Coronary artery (tissue), 2 donors: ENCODE measurements around the gene KLHL41.
A peak's percentile ranks its signal among the peaks of the same experiment; 100 is the strongest.

Source experiments
- DNase-seq: peaks from one replicate; pipeline ENCODE4 v3.0.0-alpha.2; 2017; ENCODE audit warnings: low spot score
- H3K27ac ChIP-seq, 2 donors: fragments of 200-600 bp; sonication (generic); one replicate each; pipeline ENCODE4 v1.5.1; 2016 to 2019
- H3K4me3 ChIP-seq: fragments of 200-600 bp; sonication (generic); 2 replicates; pipeline ENCODE4 v1.5.1; 2016; ENCODE audit warnings: mild to moderate bottlenecking, moderate library complexity
- CTCF ChIP-seq: fragments of 200-600 bp; sonication (generic); IDR thresholded peaks from one replicate; pipeline ENCODE4 v1.5.1; 2019; ENCODE audit warnings: antibody characterized with exemption

The KLHL41 gene

GRCh38 chr2:169480079-169480465, 29.4 kb upstream of the KLHL41 start:
- no peak for DNase-seq
- no peak for TF ChIP-seq CTCF
- H3K27ac ChIP-seq = peak overlapping the region in 1 of 2 donors; percentile 82
- H3K4me3 ChIP-seq = peak overlapping the region; percentile 81

- H3K4me3 ChIP-seq = no peak overlapping the region
- no peak for TF ChIP-seq CTCF
- no peak for DNase-seq
- no peak overlapping the region for H3K27ac ChIP-seq
Measured at GRCh38 chr2:169485650-169486138, 23.8 kb upstream of the KLHL41 start.

- H3K4me3 ChIP-seq = no peak overlapping the region
- no peak for DNase-seq
- H3K27ac ChIP-seq = no peak overlapping the region
- TF ChIP-seq CTCF = no peak
Measured at GRCh38 chr2:169486487-169486886, 23.0 kb upstream of the KLHL41 start.

DNA sequence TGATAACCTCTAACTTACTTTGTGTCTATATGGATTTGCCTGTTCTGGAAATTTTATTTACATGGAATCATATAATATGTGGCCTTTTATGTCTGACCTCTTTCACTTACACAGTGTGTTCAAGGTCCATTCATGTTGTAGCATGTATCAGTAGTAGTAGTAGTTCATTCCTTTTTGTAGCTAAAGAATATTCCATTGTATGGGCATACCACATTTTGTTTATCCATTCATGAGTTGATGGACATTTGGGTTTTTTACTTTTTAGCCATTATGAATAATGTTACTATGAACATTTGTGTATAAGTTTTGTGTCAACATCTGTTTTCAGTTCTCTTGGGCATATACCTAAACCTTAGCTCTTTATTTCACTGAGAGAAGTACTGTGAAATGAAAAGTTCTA, 18.7 kb upstream of the KLHL41 start:
- Histone ChIP-seq H3K4me3 (no peak overlapping the region), H3K27ac (no peak overlapping the region)
- TF ChIP-seq CTCF = no peak
- no peak for DNase-seq

GRCh38 chr2:169491378-169491777, 18.1 kb upstream of the KLHL41 start:
- no peak for TF ChIP-seq CTCF
- DNase-seq = no peak
- no peak overlapping the region for H3K4me3 ChIP-seq
- no peak overlapping the region for H3K27ac ChIP-seq

GRCh38 chr2:169493360-169493759, 16.1 kb upstream of the KLHL41 start:
- no peak overlapping the region for H3K4me3 ChIP-seq
- no peak for DNase-seq
- no peak for TF ChIP-seq CTCF
- no peak overlapping the region for H3K27ac ChIP-seq

GRCh38 chr2:169495310-169495928, 14.1 kb upstream of the KLHL41 start:
- Histone ChIP-seq H3K27ac (no peak overlapping the region), H3K4me3 (no peak overlapping the region)
- DNase-seq = no peak
- no peak for TF ChIP-seq CTCF
